ENCODE results near the gene RBM19.

RBM19 gene

GRCh38 chr12:113921430-113921829 is 44.7 kb downstream of the RBM19 start:
- H3K4me1 ChIP-seq (ENCODE audit: insufficient read depth, low read length, severe bottlenecking) = no peaks in the 10 kb centered on the region
- H3K36me3 ChIP-seq (ENCODE audit: insufficient read depth, low read length) = peaks cover 32% of the 10 kb centered on the region
- H3K27ac ChIP-seq (ENCODE audit: low read depth, low read length, poor library complexity, severe bottlenecking) = no peak overlapping the region
- H3K9ac ChIP-seq (ENCODE audit: low read length) = no peak overlapping the region
- no peaks in the 10 kb centered on the region for H3K9me2 ChIP-seq (ENCODE audit: low read depth, low read length)
- H3F3A ChIP-seq (ENCODE audit: insufficient read depth, low read length) = no peaks in the 10 kb centered on the region
- no peak overlapping the region for H3K4me2 ChIP-seq (ENCODE audit: low read length)
- TF ChIP-seq, protein P1, sequence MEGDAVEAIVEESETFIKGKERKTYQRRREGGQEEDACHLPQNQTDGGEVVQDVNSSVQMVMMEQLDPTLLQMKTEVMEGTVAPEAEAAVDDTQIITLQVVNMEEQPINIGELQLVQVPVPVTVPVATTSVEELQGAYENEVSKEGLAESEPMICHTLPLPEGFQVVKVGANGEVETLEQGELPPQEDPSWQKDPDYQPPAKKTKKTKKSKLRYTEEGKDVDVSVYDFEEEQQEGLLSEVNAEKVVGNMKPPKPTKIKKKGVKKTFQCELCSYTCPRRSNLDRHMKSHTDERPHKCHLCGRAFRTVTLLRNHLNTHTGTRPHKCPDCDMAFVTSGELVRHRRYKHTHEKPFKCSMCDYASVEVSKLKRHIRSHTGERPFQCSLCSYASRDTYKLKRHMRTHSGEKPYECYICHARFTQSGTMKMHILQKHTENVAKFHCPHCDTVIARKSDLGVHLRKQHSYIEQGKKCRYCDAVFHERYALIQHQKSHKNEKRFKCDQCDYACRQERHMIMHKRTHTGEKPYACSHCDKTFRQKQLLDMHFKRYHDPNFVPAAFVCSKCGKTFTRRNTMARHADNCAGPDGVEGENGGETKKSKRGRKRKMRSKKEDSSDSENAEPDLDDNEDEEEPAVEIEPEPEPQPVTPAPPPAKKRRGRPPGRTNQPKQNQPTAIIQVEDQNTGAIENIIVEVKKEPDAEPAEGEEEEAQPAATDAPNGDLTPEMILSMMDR (IDR thresholded peaks at IDR 0.05; ENCODE audit: low read length) = no peak
- no peak for TF ChIP-seq EZH2 (IDR thresholded peaks at IDR 0.05; ENCODE audit: borderline replicate concordance, low read length)
- H4K20me1 ChIP-seq (ENCODE audit: insufficient read depth, low read length) = no peaks in the 10 kb centered on the region
- H3K9me3 ChIP-seq (ENCODE audit: low read length) = no peaks in the 10 kb centered on the region
- no peaks in the 10 kb centered on the region for H3K79me2 ChIP-seq (ENCODE audit: insufficient read depth, low read length)
- H2AFZ ChIP-seq (ENCODE audit: low read length) = no peak overlapping the region
- no peaks in the 10 kb centered on the region for H3K27me3 ChIP-seq (ENCODE audit: insufficient read depth, low read length)
- H3K4me3 ChIP-seq (ENCODE audit: low read depth, low read length, poor library complexity, severe bottlenecking) = no peak overlapping the region

- Histone ChIP-seq H3K36me3 (ENCODE audit: insufficient read depth, low read length) (peaks cover 21% of the 10 kb centered on the region), H3K9ac (ENCODE audit: low read length) (no peak overlapping the region), H3K27ac (ENCODE audit: low read depth, low read length, poor library complexity, severe bottlenecking) (no peak overlapping the region)
Observed at GRCh38 chr12:113919791-113920190, 46.3 kb downstream of the RBM19 start.

DNA sequence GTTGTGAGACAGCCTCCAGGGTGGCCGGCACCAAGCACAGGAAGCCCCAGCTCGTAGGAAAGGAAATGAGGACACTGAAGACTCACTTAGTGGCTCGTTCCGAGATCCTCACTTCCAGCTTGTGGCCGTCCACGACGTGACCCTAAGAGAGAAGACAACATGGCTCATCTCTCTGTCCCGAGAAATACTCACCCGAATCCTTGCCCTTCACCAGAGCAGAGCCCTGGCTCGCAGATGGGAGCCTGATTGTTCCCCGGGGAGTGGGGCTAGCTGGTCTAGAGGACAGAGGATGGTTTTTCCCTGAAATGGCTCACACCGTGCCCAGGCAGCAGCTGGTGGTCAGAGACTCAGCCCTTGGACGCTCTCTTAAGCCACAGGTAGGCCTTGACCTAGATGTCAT is 47.8 kb downstream of the RBM19 start:
- Histone ChIP-seq H3K4me1 (ENCODE audit: insufficient read depth, low read length, severe bottlenecking) (no peaks in the 10 kb centered on the region), H3K9me2 (ENCODE audit: low read depth, low read length) (no peaks in the 10 kb centered on the region), H3K36me3 (ENCODE audit: insufficient read depth, low read length) (peaks cover 10% of the 10 kb centered on the region), H3K27me3 (ENCODE audit: insufficient read depth, low read length) (no peaks in the 10 kb centered on the region), H3K9me3 (ENCODE audit: low read length) (no peaks in the 10 kb centered on the region), H3K79me2 (ENCODE audit: insufficient read depth, low read length) (no peaks in the 10 kb centered on the region), H3F3A (ENCODE audit: insufficient read depth, low read length) (no peaks in the 10 kb centered on the region), H3K9ac (ENCODE audit: low read length) (no peak overlapping the region), H3K27ac (ENCODE audit: low read depth, low read length, poor library complexity, severe bottlenecking) (no peak overlapping the region), H2AFZ (ENCODE audit: low read length) (no peak overlapping the region), H4K20me1 (ENCODE audit: insufficient read depth, low read length) (no peaks in the 10 kb centered on the region), H3K4me2 (ENCODE audit: low read length) (no peak overlapping the region), H3K4me3 (ENCODE audit: low read depth, low read length, poor library complexity, severe bottlenecking) (no peak overlapping the region)
- TF ChIP-seq, protein P1 (IDR thresholded peaks at IDR 0.05; ENCODE audit: low read length) = no peak
- no peak for TF ChIP-seq EZH2 (IDR thresholded peaks at IDR 0.05; ENCODE audit: borderline replicate concordance, low read length)

More at GRCh38 chr12:113919791-113920190, 46.3 kb downstream of the RBM19 start:
- no peak overlapping the region for H3K4me3 ChIP-seq (ENCODE audit: low read depth, low read length, poor library complexity, severe bottlenecking)
- H3K79me2 ChIP-seq (ENCODE audit: insufficient read depth, low read length) = no peaks in the 10 kb centered on the region
- no peak for TF ChIP-seq EZH2 (IDR thresholded peaks at IDR 0.05; ENCODE audit: borderline replicate concordance, low read length)
- TF ChIP-seq, protein P1 (IDR thresholded peaks at IDR 0.05; ENCODE audit: low read length) = no peak
- H3K9me2 ChIP-seq (ENCODE audit: low read depth, low read length) = no peaks in the 10 kb centered on the region
- H3K4me1 ChIP-seq (ENCODE audit: insufficient read depth, low read length, severe bottlenecking) = no peaks in the 10 kb centered on the region
- H3F3A ChIP-seq (ENCODE audit: insufficient read depth, low read length) = no peaks in the 10 kb centered on the region
- no peaks in the 10 kb centered on the region for H3K27me3 ChIP-seq (ENCODE audit: insufficient read depth, low read length)
- no peaks in the 10 kb centered on the region for H3K9me3 ChIP-seq (ENCODE audit: low read length)
- no peaks in the 10 kb centered on the region for H4K20me1 ChIP-seq (ENCODE audit: insufficient read depth, low read length)
- H3K4me2 ChIP-seq (ENCODE audit: low read length) = no peak overlapping the region
- no peak overlapping the region for H2AFZ ChIP-seq (ENCODE audit: low read length)
